Bronchial epithelial cell (primary cell): ENCODE data around the gene CD200. TPM values are rescaled to one million over a fixed set of nuclear protein-coding genes. Genes with fewer than 3 reads are reported as not detected.

Source experiments
- DNase-seq: peaks from one replicate; pipeline ENCODE4 v3.0.0-alpha.2; 2010; ENCODE audit warnings: low read depth
- FAIRE-seq: peaks from 2 replicates; lab custom pipeline; 2011; peaks lifted over from hg19 to GRCh38; lab: Jason Lieb, UNC
- H3K27me3 ChIP-seq: 2 replicates; pipeline ENCODE4 v1.5.1; 2011; ENCODE audit warnings: low read length; ENCODE audit not compliant: control insufficient read depth, insufficient read depth
- H3K36me3 ChIP-seq: 2 replicates; pipeline ENCODE4 v1.5.1; 2011; ENCODE audit warnings: low read length; ENCODE audit not compliant: control insufficient read depth, insufficient read depth
- H3K4me3 ChIP-seq: 2 replicates; pipeline ENCODE4 v1.5.1; 2011; ENCODE audit warnings: mild to moderate bottlenecking, low read depth, low read length, control low read depth
- CTCF ChIP-seq: IDR thresholded peaks from 2 replicates; pipeline ENCODE4 v1.5.1; 2011; ENCODE audit warnings: mild to moderate bottlenecking, moderate library complexity, low read length, control low read depth, inconsistent platforms; ENCODE audit not compliant: insufficient read depth, severe bottlenecking
- total RNA-seq: library from RNA; depleted of rRNA; stranded (reverse); fragments of >200 nt; gene quantifications from 2 replicates; pipeline ENCODE4 v1.2.1, GENCODE V29; 2014

Gene CD200
- total RNA-seq, 1 donor from 2014 or later = 0.53 TPM

GRCh38 chr3:112307557-112307956 lies 25.4 kb upstream of the CD200 start:
- Histone ChIP-seq H3K4me3 (no peak overlapping the region), H3K36me3 (no peaks in the 10 kb centered on the region), H3K27me3 (no peaks in the 10 kb centered on the region)
- TF ChIP-seq CTCF = no peak
- FAIRE-seq (no peak), DNase-seq (no peak)

- peak; percentile 71 for DNase-seq
- no peak for TF ChIP-seq CTCF
Observed at GRCh38 chr3:112308151-112308911, 24.6 kb upstream of the CD200 start.

GRCh38 chr3:112314649-112315048 lies 18.3 kb upstream of the CD200 start:
- DNase-seq (no peak), FAIRE-seq (no peak)
- no peak for TF ChIP-seq CTCF
- Histone ChIP-seq H3K36me3 (no peaks in the 10 kb centered on the region), H3K4me3 (no peak overlapping the region), H3K27me3 (no peaks in the 10 kb centered on the region)

More at GRCh38 chr3:112308151-112308911, 24.6 kb upstream of the CD200 start:
- H3K36me3 ChIP-seq = no peaks in the 10 kb centered on the region
- H3K4me3 ChIP-seq = no peak overlapping the region
- no peaks in the 10 kb centered on the region for H3K27me3 ChIP-seq
- no peak for FAIRE-seq

GRCh38 chr3:112315791-112316190 lies 17.2 kb upstream of the CD200 start:
- no peak for FAIRE-seq
- no peaks in the 10 kb centered on the region for H3K36me3 ChIP-seq

GRCh38 chr3:112319516-112320276 lies 13.3 kb upstream of the CD200 start:
- no peak for TF ChIP-seq CTCF
- Histone ChIP-seq H3K27me3 (no peaks in the 10 kb centered on the region), H3K36me3 (no peaks in the 10 kb centered on the region), H3K4me3 (no peak overlapping the region)
- FAIRE-seq (no peak), DNase-seq (peak; percentile 79)

More at GRCh38 chr3:112315791-112316190, 17.2 kb upstream of the CD200 start:
- no peak for TF ChIP-seq CTCF
- Histone ChIP-seq H3K27me3 (no peaks in the 10 kb centered on the region), H3K4me3 (no peak overlapping the region)
- peak; percentile 55 for DNase-seq
